NCI-H2171 treated with DMSO at 0.1 percent for 48 hours (cell line): ENCODE results near the gene CNEP1R1.

Experiments used
- DNase-seq: peaks from one replicate; lab custom pipeline; 2025; lab: John Stamatoyannopoulos, UW

CNEP1R1 gene

GRCh38 chr16:50017553-50017952 is 7.5 kb upstream of the CNEP1R1 start:
- DNase-seq = no peak

- DNase-seq = no peak
Measured at GRCh38 chr16:50021544-50021943, 3.5 kb upstream of the CNEP1R1 start.

DNA sequence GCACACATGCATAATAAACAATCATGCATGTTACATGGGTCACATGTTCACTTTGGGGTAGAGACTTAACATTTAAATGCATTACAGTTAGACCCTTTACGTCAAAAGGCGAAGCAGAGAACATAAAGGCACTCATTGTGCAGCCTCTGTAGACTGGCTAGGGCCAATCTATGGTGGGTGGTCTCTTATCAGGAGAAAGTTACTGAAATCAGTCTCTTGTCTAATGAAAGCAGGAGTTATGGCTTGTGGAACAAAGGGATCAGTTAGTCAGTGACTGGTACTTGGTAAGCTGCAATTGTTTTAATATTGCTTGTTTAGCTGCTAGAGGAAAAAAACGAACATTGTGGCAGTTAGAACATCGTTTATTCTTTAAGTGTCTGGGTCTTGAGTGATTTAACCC is 1.4 kb upstream of the CNEP1R1 start:
- DNase-seq = no peak

- no peak for DNase-seq
Measured at GRCh38 chr16:50024207-50024606, 818 bp upstream of the CNEP1R1 start.

DNA sequence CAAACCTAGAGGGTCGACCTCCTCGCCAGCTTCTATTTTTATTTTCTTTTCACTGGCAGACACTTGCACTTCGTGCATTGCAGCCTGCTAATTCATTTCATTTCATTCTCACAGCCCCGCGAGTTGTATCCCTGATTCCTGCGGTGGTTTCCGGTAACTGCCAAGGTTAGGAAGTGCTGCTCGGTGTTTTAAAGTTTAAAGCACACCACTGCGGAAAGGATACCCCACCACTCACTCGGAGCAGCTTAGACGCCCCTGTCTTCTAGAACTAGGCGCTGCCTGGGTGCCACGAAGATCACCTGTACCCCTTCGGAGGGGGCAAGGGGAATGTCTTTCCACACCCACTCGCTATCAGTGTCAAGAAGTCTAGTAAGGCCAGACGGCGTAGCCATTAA is 509 bp downstream of the CNEP1R1 start:
- no peak for DNase-seq

GRCh38 chr16:50027829-50028228 is 2.8 kb downstream of the CNEP1R1 start:
- DNase-seq = no peak

- no peak for DNase-seq
Measured at GRCh38 chr16:50035468-50035992, 10.5 kb downstream of the CNEP1R1 start.

DNA sequence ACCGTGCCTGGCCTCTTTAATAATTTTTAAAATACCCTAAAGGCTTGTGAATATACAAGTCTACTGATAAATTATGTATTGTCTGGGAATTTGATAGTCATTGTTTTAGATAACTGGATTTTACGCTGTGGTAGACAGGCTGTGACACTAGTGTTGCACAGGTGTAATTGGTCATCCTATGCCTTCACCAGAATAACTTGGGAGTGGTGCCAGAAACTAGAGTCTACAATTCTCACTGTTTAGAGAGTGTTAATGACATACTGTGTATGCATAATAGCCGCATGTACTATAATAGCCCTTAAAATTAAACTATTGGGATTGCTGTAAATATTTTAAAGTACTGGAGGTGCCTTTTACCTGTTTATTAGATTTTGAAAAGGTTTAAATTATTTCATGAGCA is 11.4 kb downstream of the CNEP1R1 start:
- no peak for DNase-seq

DNA sequence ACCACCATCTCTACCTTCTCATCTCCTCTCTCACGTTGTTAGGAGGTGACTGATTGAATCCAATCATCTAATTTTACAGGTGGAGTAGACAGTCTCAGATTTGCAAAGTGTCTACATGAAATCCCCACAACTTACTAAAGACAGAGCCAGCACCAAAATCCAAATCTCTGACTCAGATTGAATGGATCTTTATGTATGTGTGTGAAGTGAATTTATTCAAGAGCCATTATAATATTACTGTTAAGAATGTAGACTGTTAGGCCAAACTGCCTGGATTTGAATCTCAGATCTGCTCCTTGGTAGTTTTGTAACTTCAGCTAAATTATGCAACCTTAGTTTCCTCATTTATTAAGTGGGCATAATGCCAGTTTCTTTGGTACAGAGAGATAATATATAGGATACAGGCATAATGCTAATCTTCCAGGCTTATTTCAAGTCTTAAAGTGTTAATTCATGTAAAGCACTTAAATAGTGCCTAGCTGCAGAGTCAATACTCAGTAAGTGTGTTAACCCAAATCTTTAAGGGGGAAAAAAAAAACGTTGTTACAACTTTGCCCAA is 12.7 kb downstream of the CNEP1R1 start:
- no peak for DNase-seq

DNA sequence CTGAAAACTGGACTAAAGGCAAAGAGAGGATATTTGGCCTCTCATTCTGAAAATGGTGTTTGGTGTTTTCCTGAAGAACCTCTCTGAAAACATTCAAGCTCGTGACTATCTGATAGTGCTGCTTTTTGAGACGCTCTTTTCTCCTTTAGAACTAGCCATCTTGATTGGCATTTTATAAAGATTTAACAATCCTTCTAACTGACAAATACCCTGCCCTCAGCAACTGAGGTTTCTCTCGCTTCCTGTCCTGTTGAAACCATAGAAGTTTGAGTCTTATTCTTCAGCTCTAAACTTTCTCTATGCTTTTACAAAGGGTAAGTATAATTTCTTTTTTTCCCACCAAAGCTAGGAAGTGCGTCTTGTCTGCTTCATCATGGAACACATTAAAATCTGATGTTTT is 13.3 kb downstream of the CNEP1R1 start:
- no peak for DNase-seq

- DNase-seq = no peak
Measured at GRCh38 chr16:50038756-50039529, 13.9 kb downstream of the CNEP1R1 start.

- no peak for DNase-seq
Measured at GRCh38 chr16:50040018-50040417, 15.0 kb downstream of the CNEP1R1 start.

DNA sequence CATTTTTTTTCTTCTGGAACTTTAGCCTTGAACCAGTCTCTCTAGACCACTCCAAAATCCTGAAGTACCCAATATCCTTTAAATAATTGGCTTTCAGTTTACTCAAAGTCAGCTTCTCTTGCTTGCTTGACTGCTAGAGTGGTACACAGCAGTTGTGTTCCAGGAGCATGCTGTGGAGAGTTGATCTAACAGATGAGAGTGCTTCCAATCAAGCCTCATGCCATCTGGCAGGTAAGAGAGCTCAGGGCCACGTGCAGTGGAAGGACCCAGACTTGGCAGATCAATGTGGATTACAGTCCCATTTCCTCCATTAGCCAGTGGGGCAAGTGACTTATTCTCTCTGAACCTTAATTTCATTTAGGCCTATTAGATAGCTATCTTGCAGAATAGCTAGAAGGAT is 15.7 kb downstream of the CNEP1R1 start:
- no peak for DNase-seq

GRCh38 chr16:50043358-50043757 is 18.3 kb downstream of the CNEP1R1 start:
- no peak for DNase-seq

DNA sequence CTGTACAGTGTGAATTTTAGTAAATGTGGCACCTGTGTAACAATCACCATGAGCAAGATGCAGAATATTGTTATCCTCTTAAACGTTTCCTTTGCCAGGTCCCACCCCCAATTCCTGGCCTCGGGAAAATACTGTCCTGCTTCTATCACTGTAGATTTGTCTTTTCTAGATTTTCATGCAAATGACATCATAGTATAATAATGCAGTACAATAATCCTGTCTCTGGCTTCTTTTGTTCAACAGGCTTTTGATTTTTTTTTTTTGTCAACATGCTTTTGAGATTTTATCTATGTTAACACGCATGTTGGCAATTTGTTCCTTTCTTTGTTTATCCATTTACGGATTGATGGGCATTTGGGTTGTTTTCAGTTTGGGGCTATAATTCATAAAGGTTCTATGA is 20.4 kb downstream of the CNEP1R1 start:
- no peak for DNase-seq

- no peak for DNase-seq
Measured at GRCh38 chr16:50046853-50047252, 21.8 kb downstream of the CNEP1R1 start.

DNA sequence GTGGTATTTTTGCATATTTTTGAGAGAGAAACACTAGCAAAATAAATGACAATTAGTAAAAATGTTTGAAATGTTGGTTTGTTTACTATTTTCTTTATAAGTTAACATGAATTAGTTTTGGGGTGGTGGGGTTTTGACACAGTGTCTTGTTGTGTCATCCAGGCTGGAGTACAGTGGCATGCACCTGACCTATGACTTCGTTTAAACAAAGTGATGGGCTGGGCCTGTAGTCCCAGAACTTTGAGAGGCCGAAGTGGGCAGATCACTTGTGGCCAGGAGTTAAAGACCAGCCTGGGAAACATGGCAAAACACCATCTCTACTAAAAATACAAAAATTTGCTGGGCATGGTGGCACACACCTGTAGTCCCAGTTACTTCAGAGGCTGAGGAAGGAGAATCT is 22.8 kb downstream of the CNEP1R1 start:
- DNase-seq = no peak

- DNase-seq = no peak
Measured at GRCh38 chr16:50050802-50051201, 25.8 kb downstream of the CNEP1R1 start.

- no peak for DNase-seq
Measured at GRCh38 chr16:50056226-50056625, 31.2 kb downstream of the CNEP1R1 start.

GRCh38 chr16:50058091-50058771 is 33.2 kb downstream of the CNEP1R1 start:
- no peak for DNase-seq

GRCh38 chr16:50059111-50059510 is 34.1 kb downstream of the CNEP1R1 start:
- no peak for DNase-seq

DNA sequence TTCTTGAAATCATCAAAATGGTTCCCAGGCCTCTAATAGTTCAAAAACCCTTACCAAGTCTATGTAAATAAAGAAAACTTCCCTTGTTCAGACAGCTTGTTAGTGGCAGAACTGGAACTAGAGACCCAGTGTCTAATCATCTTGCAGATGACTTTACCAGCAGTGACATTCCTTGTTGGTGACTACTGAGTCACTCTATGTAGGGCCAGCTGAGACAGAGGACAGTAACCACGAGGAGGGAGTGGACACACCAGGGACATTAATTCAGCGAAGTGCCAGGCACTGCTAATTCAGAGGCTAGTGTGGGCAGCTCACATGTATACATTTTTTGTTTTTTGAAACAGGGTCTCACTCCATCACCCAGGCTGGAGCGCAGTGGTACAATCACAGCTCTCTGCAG is 34.6 kb downstream of the CNEP1R1 start:
- DNase-seq = no peak

- DNase-seq = no peak
Measured at GRCh38 chr16:50061326-50061725, 36.3 kb downstream of the CNEP1R1 start.
